ENCODE results near the gene PAPPA. TPM values are rescaled to one million over a fixed set of nuclear protein-coding genes. Genes with fewer than 3 reads are reported as not detected.

Gene PAPPA
- total RNA-seq, 1 experiment from 2014 or later: 0.05 TPM

GRCh38 chr9:116303886-116304538 lies 150.4 kb downstream of the PAPPA start:
- intact Hi-C loops (cut with micrococcal nuclease): no loop called here
- TF ChIP-seq CTCF (IDR thresholded peaks at IDR 0.05 in 2 of 3, conservative IDR thresholded peaks at IDR 0.05 in 1 of 3; ENCODE audit: borderline replicate concordance in 1 of 3, insufficient read depth in 1 of 3, low read depth in 2 of 3, low read length in 2 of 3): no peak
- TF ChIP-seq CBX3 (IDR thresholded peaks at IDR 0.05; ENCODE audit: low read depth): no peak
- TF ChIP-seq POLR2A (IDR thresholded peaks at IDR 0.05; ENCODE audit: borderline replicate concordance, extremely low read depth, insufficient read depth, insufficient read length): no peak
- no peak for TF ChIP-seq EGR1 (IDR thresholded peaks at IDR 0.05; ENCODE audit: low read depth)
- TF ChIP-seq SRF (IDR thresholded peaks at IDR 0.05; ENCODE audit: low read depth): no peak
- no peak for TF ChIP-seq EZH2phosphoT487 (IDR thresholded peaks at IDR 0.05; ENCODE audit: borderline replicate concordance)
- TF ChIP-seq ZBTB33 (IDR thresholded peaks at IDR 0.05; ENCODE audit: extremely low read depth, insufficient replicate concordance, low read length): no peak
- no peaks in the 10 kb centered on the region for H3K9me2 ChIP-seq (ENCODE audit: insufficient read depth)
- H3K4me2 ChIP-seq (ENCODE audit: low read length): no peak overlapping the region
- H2AFZ ChIP-seq (ENCODE audit: low read depth, low read length, poor library complexity, severe bottlenecking): no peak overlapping the region
- DNase-seq (ENCODE audit: low read depth, low spot score) (no peak), ATAC-seq (no peak)
- H3K27me3 ChIP-seq (ENCODE audit: insufficient read depth, low read length): peaks cover 80% of the 10 kb centered on the region
- H3K4me1 ChIP-seq (ENCODE audit: control insufficient read depth in 1 of 2, insufficient read depth in 2 of 2, low read length in 2 of 2): no peaks in the 10 kb centered on the region
- no TSS peak for BruUV-seq (replicated peaks)
- H3K4me3 ChIP-seq (replicated peaks in 1 of 2; ENCODE audit: low read depth in 1 of 2, low read length in 2 of 2): no peak overlapping the region
- ChIA-PET RAD21 (ENCODE audit: low non-redundant PET in 1 of 2, low total read pairs in 2 of 2, uncharacterized antibody in 2 of 2, unreplicated experiment in 2 of 2) (no interaction called here), CTCF (no interaction called here), POLR2A (no interaction called here)
- H3K27ac ChIP-seq (ENCODE audit: low read depth, low read length): no peak overlapping the region
- no peak overlapping the region for H3K9ac ChIP-seq (ENCODE audit: low read length)
- no peaks in the 10 kb centered on the region for H3K79me2 ChIP-seq (ENCODE audit: insufficient read depth, low read length)
- H4K20me1 ChIP-seq (ENCODE audit: insufficient read depth): no peaks in the 10 kb centered on the region
- H3K36me3 ChIP-seq (ENCODE audit: control insufficient read depth in 1 of 2, insufficient read depth in 2 of 2, low read length in 2 of 2): no peaks in the 10 kb centered on the region
- H3K9me3 ChIP-seq (ENCODE audit: control insufficient read depth in 1 of 2, insufficient read depth in 1 of 2, low read depth in 1 of 2, low read length in 2 of 2): no peaks in the 10 kb centered on the region
